WTC11 (cell line): ENCODE results near the gene MEOX2. TPM values are rescaled to one million over a fixed set of nuclear protein-coding genes. Genes with fewer than 3 reads are reported as not detected.

ENCODE experiments used
- ATAC-seq: fragments of 200-7000 bp; cut with Tn5 transposase; 2 replicates; pipeline ENCODE4 v1.10.0; 2021; ENCODE audit warnings: mild to moderate bottlenecking, moderate library complexity
- CTCF ChIA-PET: fragments of 300-600 bp; sonication (Branson Sonifier 250); formaldehyde crosslinking; loops from one replicate; lab custom pipeline; 2021; ENCODE audit warnings: antibody characterized with exemption; lab: Charles Lee
- POLR2A ChIA-PET: fragments of 350-600 bp; sonication (Branson Sonifier 250); formaldehyde crosslinking; loops from one replicate; lab custom pipeline; 2021; ENCODE audit warnings: antibody characterized with exemption; lab: Charles Lee
- DNase-seq: peaks from one replicate; pipeline ENCODE4 v3.0.0; 2021; ENCODE audit warnings: low spot score
- H3K27ac Mint-ChIP-seq: 2 replicates; pipeline ENCODE4 v1.8.0; 2021; ENCODE audit warnings: mixed read lengths
- H3K27me3 Mint-ChIP-seq: 2 replicates; pipeline ENCODE4 v1.8.0; 2021; ENCODE audit warnings: low read depth, mild to moderate bottlenecking, moderate library complexity, mixed read lengths
- H3K36me3 Mint-ChIP-seq: 2 replicates; pipeline ENCODE4 v1.8.0; 2021; ENCODE audit warnings: mixed read lengths
- H3K4me1 Mint-ChIP-seq: 2 replicates; pipeline ENCODE4 v1.8.0; 2022; ENCODE audit warnings: mixed read lengths
- H3K4me3 Mint-ChIP-seq: 2 replicates; pipeline ENCODE4 v1.8.0; 2021; ENCODE audit warnings: mild to moderate bottlenecking, moderate library complexity, mixed read lengths
- H3K9me3 Mint-ChIP-seq: 2 replicates; pipeline ENCODE4 v1.8.0; 2021; ENCODE audit warnings: mixed read lengths
- ARID4B ChIP-seq: sonication (generic); formaldehyde crosslinking; IDR thresholded peaks from 2 replicates; pipeline ENCODE4 v1.8.0; 2023; ENCODE audit warnings: missing genetic modification reagents, mild to moderate bottlenecking, borderline replicate concordance
- ATF1 ChIP-seq: sonication (generic); formaldehyde crosslinking; IDR thresholded peaks from 2 replicates; pipeline ENCODE4 v1.8.1; 2023; ENCODE audit warnings: mild to moderate bottlenecking, moderate library complexity, missing genetic modification reagents
- E2F5 ChIP-seq: sonication (generic); formaldehyde crosslinking; IDR thresholded peaks from 2 replicates; pipeline ENCODE4 v1.8.1; 2022; ENCODE audit warnings: mild to moderate bottlenecking, moderate library complexity, missing genetic modification reagents
- ELF4 ChIP-seq: sonication (generic); formaldehyde crosslinking; IDR thresholded peaks from 2 replicates; pipeline ENCODE4 v1.8.1; 2022; ENCODE audit warnings: low read depth, mild to moderate bottlenecking, moderate library complexity, missing genetic modification reagents
- ETV6 ChIP-seq: sonication (generic); formaldehyde crosslinking; IDR thresholded peaks from 2 replicates; pipeline ENCODE4 v1.8.1; 2022; ENCODE audit warnings: mild to moderate bottlenecking, missing genetic modification reagents
- FOXP1 ChIP-seq: sonication (generic); formaldehyde crosslinking; IDR thresholded peaks from 2 replicates; pipeline ENCODE4 v1.8.0; 2022; ENCODE audit warnings: missing genetic modification reagents, mild to moderate bottlenecking, moderate library complexity, borderline replicate concordance
- GABPB1 ChIP-seq: sonication (generic); formaldehyde crosslinking; IDR thresholded peaks from 2 replicates; pipeline ENCODE4 v1.8.1; 2023; ENCODE audit warnings: mild to moderate bottlenecking, missing genetic modification reagents
- GTF2I ChIP-seq: fragments of 250-450 bp; sonication (Bioruptor Pico); conservative IDR thresholded peaks from 2 replicates; pipeline ENCODE4 v1.4.0; 2021; ENCODE audit warnings: mild to moderate bottlenecking
- HMGA2 ChIP-seq: fragments of 250-450 bp; sonication (Bioruptor Pico); IDR thresholded peaks from 2 replicates; pipeline ENCODE4 v1.4.0; 2021; ENCODE audit warnings: mild to moderate bottlenecking, moderate library complexity
- MAX ChIP-seq: sonication (generic); formaldehyde crosslinking; IDR thresholded peaks from 2 replicates; pipeline ENCODE4 v1.8.0; 2022; ENCODE audit warnings: mild to moderate bottlenecking, missing genetic modification reagents
- NR3C1 ChIP-seq: sonication (generic); formaldehyde crosslinking; conservative IDR thresholded peaks from 2 replicates; pipeline ENCODE4 v1.8.1; 2023; ENCODE audit warnings: low read depth, mild to moderate bottlenecking, missing genetic modification reagents
- SP1 ChIP-seq: sonication (generic); formaldehyde crosslinking; conservative IDR thresholded peaks from 2 replicates; pipeline ENCODE4 v1.8.1; 2022; ENCODE audit warnings: missing genetic modification reagents
- STAT6 ChIP-seq: sonication (generic); formaldehyde crosslinking; conservative IDR thresholded peaks from 2 replicates; pipeline ENCODE4 v1.8.1; 2023; ENCODE audit warnings: mild to moderate bottlenecking, low read depth, missing genetic modification reagents, moderate library complexity
- TEAD1 ChIP-seq: sonication (generic); formaldehyde crosslinking; IDR thresholded peaks from 2 replicates; pipeline ENCODE4 v1.8.0; 2022; ENCODE audit warnings: mild to moderate bottlenecking, missing genetic modification reagents
- TEAD4 ChIP-seq: sonication (generic); formaldehyde crosslinking; IDR thresholded peaks from 2 replicates; pipeline ENCODE4 v1.8.0; 2022; ENCODE audit warnings: mild to moderate bottlenecking, missing genetic modification reagents
- ZNF232 ChIP-seq: sonication (generic); formaldehyde crosslinking; IDR thresholded peaks from 2 replicates; pipeline ENCODE4 v1.8.0; 2022; ENCODE audit warnings: mild to moderate bottlenecking, missing genetic modification reagents
- ZNF281 ChIP-seq: sonication (generic); formaldehyde crosslinking; IDR thresholded peaks from 2 replicates; pipeline ENCODE4 v1.8.0; 2023; ENCODE audit warnings: mild to moderate bottlenecking, missing genetic modification reagents
- ZNF416 ChIP-seq: fragments of 250-450 bp; sonication (Bioruptor Pico); IDR thresholded peaks from 2 replicates; pipeline ENCODE4 v1.9.0; 2021; ENCODE audit warnings: mild to moderate bottlenecking, inconsistent platforms
- ZNF423 ChIP-seq: fragments of 250-450 bp; sonication (Bioruptor Pico); IDR thresholded peaks from 2 replicates; pipeline ENCODE4 v2.1.2; 2022; ENCODE audit warnings: mild to moderate bottlenecking, moderate library complexity
- total RNA-seq: library from RNA; stranded (reverse); gene quantifications from 3 replicates; pipeline ENCODE4 v1.2.3, GENCODE V29; 2021

Gene MEOX2
- total RNA-seq, 1 experiment from 2014 or later = 0.07 TPM

- DNase-seq = peak; percentile 57
- CTCF ChIA-PET = interaction anchor here (0.6 to 3.1 kb wide), 3 partner anchors 35 to 412 kb away, joined by 3 to 21 read pairs (median 4); no protein-coding TSS in a partner anchor
- Mint-ChIP-seq H3K4me1 (peaks cover 42% of the 10 kb centered on the region), H3K27ac (no peak overlapping the region)
- no peak for TF ChIP-seq HMGA2 (CRISPR knock-in tag)
- TF ChIP-seq ZNF423 (CRISPR knock-in tag) = peak; percentile 64
- 0 out of 2 replicates have a peak, but pooled peaks have one; percentile 20 for TF ChIP-seq ZNF232 (CRISPR knock-in tag)
- TF ChIP-seq NR3C1 = no peak
- 0 out of 2 replicates have a peak, but pooled peaks have one; percentile 38 for TF ChIP-seq E2F5 (CRISPR knock-in tag)
- TF ChIP-seq MAX = peak; percentile 57; the same call in 1 of the 2 replicates
- peak; percentile 66 for TF ChIP-seq TEAD1 (CRISPR knock-in tag)
- peak; percentile 73; the same call in 1 of the 2 replicates for TF ChIP-seq FOXP1
- TF ChIP-seq, all 79 proteins: peak for 6
- Mint-ChIP-seq H3K36me3 (no peaks in the 10 kb centered on the region), H3K4me3 (peak overlapping the region; percentile 81), H3K9me3 (no peaks in the 10 kb centered on the region), H3K27me3 (peaks cover 53% of the 10 kb centered on the region)
- POLR2A ChIA-PET = interaction anchor here (0.5 kb wide), 1 partner anchor 824 kb away, joined by 3 read pairs; no protein-coding TSS in a partner anchor
- ATAC-seq = peak; percentile 72
Measured at GRCh38 chr7:15685358-15686294, 857 bp downstream of the MEOX2 start.

- peak overlapping the region; percentile 81 for H3K4me3 Mint-ChIP-seq
- H3K4me1 Mint-ChIP-seq = peaks cover 42% of the 10 kb centered on the region
- H3K9me3 Mint-ChIP-seq = no peaks in the 10 kb centered on the region
- DNase-seq = no peak
- ChIA-PET POLR2A (interaction anchor here (0.5 kb wide), 1 partner anchor 825 kb away, joined by 3 read pairs; no protein-coding TSS in a partner anchor), CTCF (interaction anchor here (3.1 kb wide), 1 partner anchor 36 kb away, joined by 21 read pairs; no protein-coding TSS in a partner anchor)
- H3K27me3 Mint-ChIP-seq = peaks cover 53% of the 10 kb centered on the region
- no peak overlapping the region for H3K27ac Mint-ChIP-seq
- no peaks in the 10 kb centered on the region for H3K36me3 Mint-ChIP-seq
- no peak for ATAC-seq
- no peak for TF ChIP-seq STAT6 (CRISPR knock-in tag)
- TF ChIP-seq NR3C1 = no peak
- no peak for TF ChIP-seq GTF2I (CRISPR knock-in tag)
- TF ChIP-seq ELF4 (CRISPR knock-in tag) = no peak
- no peak for TF ChIP-seq E2F5 (CRISPR knock-in tag)
- TF ChIP-seq SP1 (CRISPR knock-in tag) = no peak
- no peak for TF ChIP-seq ZNF281 (CRISPR knock-in tag)
- no peak for TF ChIP-seq ATF1 (CRISPR knock-in tag)
- TF ChIP-seq ETV6 (CRISPR knock-in tag) = no peak
- no peak for TF ChIP-seq MAX
- no peak for TF ChIP-seq GABPB1 (CRISPR knock-in tag)
- TF ChIP-seq ZNF416 = no peak
- TF ChIP-seq TEAD4 (CRISPR knock-in tag) = no peak
- no peak for TF ChIP-seq ARID4B (CRISPR knock-in tag)
Measured at GRCh38 chr7:15684871-15685270, 1.6 kb downstream of the MEOX2 start.
